ENCODE results near the gene SLC35F6. TPM values are rescaled to one million over a fixed set of nuclear protein-coding genes. Genes with fewer than 3 reads are reported as not detected.

SLC35F6 gene, protein sequence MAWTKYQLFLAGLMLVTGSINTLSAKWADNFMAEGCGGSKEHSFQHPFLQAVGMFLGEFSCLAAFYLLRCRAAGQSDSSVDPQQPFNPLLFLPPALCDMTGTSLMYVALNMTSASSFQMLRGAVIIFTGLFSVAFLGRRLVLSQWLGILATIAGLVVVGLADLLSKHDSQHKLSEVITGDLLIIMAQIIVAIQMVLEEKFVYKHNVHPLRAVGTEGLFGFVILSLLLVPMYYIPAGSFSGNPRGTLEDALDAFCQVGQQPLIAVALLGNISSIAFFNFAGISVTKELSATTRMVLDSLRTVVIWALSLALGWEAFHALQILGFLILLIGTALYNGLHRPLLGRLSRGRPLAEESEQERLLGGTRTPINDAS
- total RNA-seq: 10 to 100 TPM; 14.2 to 73.9 (median 27.2) TPM
- long read RNA-seq, partial matches to known transcripts: 1 of 1 reads
- long read RNA-seq, other reads (novel, unspliced or antisense): 0 of 1 reads

DNA sequence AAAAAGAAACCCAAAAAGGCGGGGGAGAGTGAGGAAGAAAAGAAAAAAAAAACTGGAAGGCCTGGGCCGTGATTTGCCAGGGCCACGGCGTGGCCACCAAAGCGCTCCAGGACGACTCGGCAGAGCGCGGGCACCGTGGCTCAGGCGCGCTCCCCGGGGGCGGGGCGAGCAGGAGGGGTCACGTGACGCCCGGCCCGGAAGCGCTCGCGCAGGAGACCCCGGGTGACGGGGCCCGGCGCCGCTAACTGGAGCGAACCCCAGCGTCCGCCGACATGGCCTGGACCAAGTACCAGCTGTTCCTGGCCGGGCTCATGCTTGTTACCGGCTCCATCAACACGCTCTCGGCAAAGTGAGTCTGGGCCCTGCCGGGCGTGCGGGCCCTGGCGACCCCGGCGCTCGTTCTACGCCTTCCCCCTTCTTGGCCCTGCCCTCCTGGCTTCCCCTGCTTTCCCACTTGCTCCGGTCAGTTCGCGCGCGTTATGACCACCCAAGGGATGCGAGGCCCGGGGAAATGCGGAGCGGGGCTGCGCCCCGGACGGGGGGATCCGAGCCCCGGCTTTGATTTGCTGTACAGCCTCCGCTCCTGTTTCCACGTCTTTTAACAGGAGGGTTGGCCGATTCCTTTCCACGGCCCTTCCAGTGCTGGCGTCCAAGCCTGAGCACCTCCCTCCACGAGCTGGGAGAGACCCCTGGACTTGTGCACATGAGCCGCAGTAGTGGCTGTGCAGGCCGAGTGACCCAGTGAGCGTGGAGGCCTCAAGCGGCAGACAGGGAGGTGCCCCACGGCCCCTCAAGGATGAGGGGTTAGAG, at the start of gene SLC35F6:
Gene SLC35F6, plus strand, starts transcription at position 207 of the 810 bp plus-strand sequence. Its CDS starts 66 bp downstream, at position 273.
- Histone ChIP-seq H3K36me3 (no peaks in the 10 kb centered on the region), H3K4me3 (peak within 1 kb of the TSS; percentile 75 to 92 (median 88)), H3K27me3 (no peaks in the 10 kb centered on the region), H3K27ac (peak within 1 kb of the TSS; percentile 76 to 93 (median 84)), H3K4me1 (peaks cover 0 to 37% (median 17%) of the 10 kb centered on the region in 4 donors), H3K9me3 (no peaks in the 10 kb centered on the region)
- ATAC-seq: peak; percentile 85 to 90 (median 88)
- TF ChIP-seq, protein P1, sequence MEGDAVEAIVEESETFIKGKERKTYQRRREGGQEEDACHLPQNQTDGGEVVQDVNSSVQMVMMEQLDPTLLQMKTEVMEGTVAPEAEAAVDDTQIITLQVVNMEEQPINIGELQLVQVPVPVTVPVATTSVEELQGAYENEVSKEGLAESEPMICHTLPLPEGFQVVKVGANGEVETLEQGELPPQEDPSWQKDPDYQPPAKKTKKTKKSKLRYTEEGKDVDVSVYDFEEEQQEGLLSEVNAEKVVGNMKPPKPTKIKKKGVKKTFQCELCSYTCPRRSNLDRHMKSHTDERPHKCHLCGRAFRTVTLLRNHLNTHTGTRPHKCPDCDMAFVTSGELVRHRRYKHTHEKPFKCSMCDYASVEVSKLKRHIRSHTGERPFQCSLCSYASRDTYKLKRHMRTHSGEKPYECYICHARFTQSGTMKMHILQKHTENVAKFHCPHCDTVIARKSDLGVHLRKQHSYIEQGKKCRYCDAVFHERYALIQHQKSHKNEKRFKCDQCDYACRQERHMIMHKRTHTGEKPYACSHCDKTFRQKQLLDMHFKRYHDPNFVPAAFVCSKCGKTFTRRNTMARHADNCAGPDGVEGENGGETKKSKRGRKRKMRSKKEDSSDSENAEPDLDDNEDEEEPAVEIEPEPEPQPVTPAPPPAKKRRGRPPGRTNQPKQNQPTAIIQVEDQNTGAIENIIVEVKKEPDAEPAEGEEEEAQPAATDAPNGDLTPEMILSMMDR (IDR thresholded peaks at IDR 0.05): no peak
- TF ChIP-seq POLR2A (IDR thresholded peaks at IDR 0.05): peak; percentile 96
- intact Hi-C loops (cut with DNase I): no loop called here
- under 1% methylated on average over 32 of the region's 68 CpGs for WGBS (ENCODE audit: insufficient coverage, low coverage, low lambda C conversion rate, missing lambda C conversion rate)
- peak; percentile 86 to 88 (median 86) for DNase-seq

DNA sequence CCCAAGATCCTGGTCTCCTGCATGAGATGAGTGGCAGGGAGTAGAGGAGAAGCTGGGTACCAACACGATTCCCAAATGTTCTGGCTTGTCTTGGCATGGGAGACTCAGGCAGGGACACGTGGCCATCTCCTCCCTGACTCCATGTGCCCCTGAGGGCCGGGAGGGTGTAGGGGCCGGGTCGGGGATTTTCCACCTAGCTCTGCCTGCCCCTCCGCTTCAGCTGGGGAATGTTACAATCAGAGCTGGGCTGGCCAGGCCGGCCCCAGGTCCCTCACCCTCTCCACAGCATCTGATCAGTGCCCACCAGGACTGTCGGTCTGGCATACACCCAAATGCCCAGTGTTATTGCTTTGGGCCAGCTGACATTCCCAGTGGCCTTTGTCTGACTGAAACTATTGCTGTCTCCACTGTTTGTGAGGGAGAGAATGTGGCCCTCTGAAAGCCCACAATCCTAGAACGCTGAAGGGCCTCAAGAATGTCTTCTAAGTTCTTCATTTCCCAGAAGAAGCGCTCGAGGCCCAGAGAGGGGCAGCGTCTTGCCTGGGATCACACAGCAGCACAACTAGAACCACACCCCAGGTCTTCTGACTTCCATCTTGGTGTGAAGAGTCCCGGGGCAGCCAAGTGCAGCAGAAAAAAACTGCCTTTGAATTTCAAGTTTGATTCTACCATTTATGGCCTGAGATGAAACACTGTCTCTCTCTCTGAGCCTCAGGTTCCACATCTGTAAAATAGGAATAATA, 48.4 kb upstream of the SLC35F6 start:
- TF ChIP-seq, protein P1 (IDR thresholded peaks at IDR 0.05): no peak
- TF ChIP-seq POLR2A (IDR thresholded peaks at IDR 0.05): no peak
- no peak for DNase-seq
- no peaks in the 10 kb centered on the region for H3K36me3 ChIP-seq
- no peak for ATAC-seq
- no peaks in the 10 kb centered on the region for H3K9me3 ChIP-seq
- H3K27me3 ChIP-seq: no peaks in the 10 kb centered on the region
- H3K4me3 ChIP-seq: no peak overlapping the region
- intact Hi-C loops (cut with DNase I): no loop called here
- peaks cover 0 to 13% (median 6%) of the 10 kb centered on the region in 4 donors for H3K4me1 ChIP-seq
- H3K27ac ChIP-seq: no peak overlapping the region
- 67% methylated on average over 3 of the region's 13 CpGs for WGBS (ENCODE audit: insufficient coverage, low coverage, low lambda C conversion rate, missing lambda C conversion rate)

DNA sequence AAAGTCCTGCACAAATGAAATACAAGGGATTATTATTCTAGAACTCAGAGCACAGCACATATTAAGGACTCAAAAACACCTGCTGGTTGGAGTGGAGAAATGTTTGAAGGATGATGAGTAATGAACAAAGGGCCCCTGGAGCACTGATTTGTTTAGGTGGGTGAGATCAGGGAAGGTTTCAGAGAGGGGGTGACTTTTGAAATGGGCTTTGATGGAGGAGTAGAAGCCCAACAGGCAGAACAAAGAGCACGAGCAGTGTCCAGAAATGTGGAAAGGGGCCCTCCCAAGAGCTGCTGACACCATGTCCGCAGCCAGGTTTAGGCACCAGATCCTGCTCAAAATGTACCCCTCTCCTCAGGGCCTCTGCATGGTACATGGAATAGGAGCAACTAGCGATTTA, 47.7 kb upstream of the SLC35F6 start:
- no peak for ATAC-seq
- WGBS (ENCODE audit: insufficient coverage, low coverage, low lambda C conversion rate, missing lambda C conversion rate): 90% methylated on average over 2 of the region's 3 CpGs
- Histone ChIP-seq H3K27me3 (no peaks in the 10 kb centered on the region), H3K27ac (no peak overlapping the region), H3K4me1 (peaks cover 0 to 19% (median 9%) of the 10 kb centered on the region in 4 donors), H3K9me3 (no peaks in the 10 kb centered on the region), H3K36me3 (no peaks in the 10 kb centered on the region), H3K4me3 (no peak overlapping the region)
- no peak for DNase-seq
- no peak for TF ChIP-seq POLR2A (IDR thresholded peaks at IDR 0.05)
- TF ChIP-seq, protein P1 (IDR thresholded peaks at IDR 0.05): no peak
- intact Hi-C loops (cut with DNase I): no loop called here

DNA sequence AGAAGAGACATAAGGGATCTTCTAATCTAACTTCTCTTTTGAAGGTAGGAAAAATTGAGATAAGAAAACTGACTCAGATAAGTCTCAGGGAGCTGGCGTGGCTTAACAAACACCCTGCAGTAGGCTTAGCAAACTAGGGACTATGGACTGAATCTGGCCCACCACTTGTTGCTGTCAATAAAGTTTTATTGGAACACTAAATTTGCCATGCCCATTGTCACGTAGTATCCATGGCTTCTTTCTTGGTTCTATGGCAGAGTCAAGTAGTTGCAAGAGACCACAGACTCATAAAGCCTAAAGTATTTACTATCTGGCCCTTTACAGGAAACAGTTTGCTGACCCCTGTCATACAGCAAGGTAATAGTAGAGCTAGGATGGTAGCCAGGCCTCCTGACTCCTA, 47.3 kb upstream of the SLC35F6 start:
- DNase-seq: no peak
- no peaks in the 10 kb centered on the region for H3K9me3 ChIP-seq
- H3K36me3 ChIP-seq: no peaks in the 10 kb centered on the region
- no peak overlapping the region for H3K4me3 ChIP-seq
- H3K4me1 ChIP-seq: peaks cover 0 to 23% (median 11%) of the 10 kb centered on the region in 4 donors
- ATAC-seq: no peak
- TF ChIP-seq, protein P1 (IDR thresholded peaks at IDR 0.05): no peak
- no peak for TF ChIP-seq POLR2A (IDR thresholded peaks at IDR 0.05)
- no peak overlapping the region for H3K27ac ChIP-seq
- no peaks in the 10 kb centered on the region for H3K27me3 ChIP-seq
- intact Hi-C loops (cut with DNase I): no loop called here
- 85% methylated on average over 2 of the region's 2 CpGs for WGBS (ENCODE audit: insufficient coverage, low coverage, low lambda C conversion rate, missing lambda C conversion rate)
